NCI-H2227 (cell line): ENCODE results near the gene TUBGCP6.
A peak's percentile ranks its signal among the peaks of the same experiment; 100 is the strongest.
"Not testable (repeated sequence)": the region's sequence is repeated elsewhere in the genome, so short reads cannot be mapped to it uniquely, and the experiment has no call there.

Experiments
- DNase-seq: peaks from one replicate; lab custom pipeline; 2025; ENCODE audit not compliant: unreplicated experiment; lab: John Stamatoyannopoulos, UW

The TUBGCP6 gene

DNA sequence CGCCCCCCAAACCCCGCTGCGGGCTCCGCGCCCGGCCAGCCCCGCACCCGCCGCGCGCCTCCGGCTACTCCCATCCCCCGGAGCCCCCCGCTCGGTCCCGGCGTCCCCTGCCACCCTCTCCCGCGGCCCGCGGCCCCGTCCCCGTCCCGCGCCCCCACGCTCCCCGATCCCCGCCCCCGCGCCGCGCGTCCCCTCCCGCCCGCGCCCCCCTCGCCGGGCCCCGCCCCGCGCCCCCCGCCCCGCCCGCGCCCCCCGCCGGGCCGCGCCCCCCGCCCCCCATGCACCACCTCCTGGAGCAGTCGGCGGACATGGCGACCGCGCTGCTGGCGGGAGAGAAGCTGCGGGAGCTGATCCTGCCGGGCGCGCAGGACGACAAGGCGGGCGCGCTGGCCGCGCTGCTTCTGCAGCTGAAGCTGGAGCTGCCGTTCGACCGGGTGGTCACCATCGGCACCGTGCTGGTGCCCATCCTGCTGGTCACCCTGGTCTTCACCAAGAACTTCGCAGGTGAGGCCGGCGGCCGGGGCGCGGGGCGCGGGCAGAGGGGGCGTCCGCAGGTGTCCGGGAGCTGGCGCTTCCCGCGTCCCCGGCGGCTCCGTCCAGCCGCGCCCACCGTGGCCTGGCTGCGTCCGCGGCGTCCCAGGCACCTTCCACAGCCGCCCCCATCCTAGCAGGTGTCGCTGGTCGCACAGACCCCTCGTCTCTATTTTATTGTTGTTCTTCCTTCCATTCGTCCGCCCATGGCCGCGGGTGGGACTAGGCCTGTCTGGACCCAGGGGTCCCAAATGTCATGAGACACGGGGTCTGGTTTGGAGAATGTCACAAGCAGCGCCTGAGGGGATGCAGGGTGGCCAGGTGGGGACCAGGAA, 74.1 kb downstream of the TUBGCP6 start, which contains the start of gene PANX2:
Gene PANX2 (plus strand): TSS at position 279 of the 866 bp plus-strand sequence. CDS start 0 bp downstream, at position 279.
- DNase-seq: peak; percentile 25

DNA sequence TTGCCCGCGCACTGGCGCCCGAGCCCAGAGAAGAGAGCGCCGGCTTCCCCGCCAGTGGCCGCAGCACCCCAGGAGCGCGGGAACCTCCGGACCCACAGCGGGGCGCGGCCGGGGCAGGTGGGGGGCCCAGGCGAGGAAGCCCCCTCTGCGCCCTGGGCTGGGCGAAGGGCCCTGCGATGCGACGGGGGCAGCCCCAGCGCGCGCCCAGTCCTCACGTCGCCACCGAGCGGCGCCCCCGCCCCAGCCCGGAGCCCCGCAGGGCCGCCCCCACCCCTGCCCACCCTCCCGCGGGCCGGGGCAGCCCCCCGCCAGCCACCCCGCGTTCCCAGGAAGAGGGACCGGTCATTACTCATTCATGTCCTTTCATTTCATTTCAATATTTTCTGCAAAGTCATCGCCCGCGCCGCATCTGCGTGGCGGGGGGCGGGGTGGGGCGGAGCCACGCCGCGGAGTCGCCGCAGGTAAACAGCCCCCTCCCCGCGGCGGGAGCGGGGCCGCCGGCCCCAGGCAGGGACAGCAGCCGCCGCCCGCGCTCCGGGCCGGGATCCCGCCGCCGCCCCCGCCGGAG, 75.0 kb downstream of the TUBGCP6 start:
- peak; percentile 26 for DNase-seq

DNA sequence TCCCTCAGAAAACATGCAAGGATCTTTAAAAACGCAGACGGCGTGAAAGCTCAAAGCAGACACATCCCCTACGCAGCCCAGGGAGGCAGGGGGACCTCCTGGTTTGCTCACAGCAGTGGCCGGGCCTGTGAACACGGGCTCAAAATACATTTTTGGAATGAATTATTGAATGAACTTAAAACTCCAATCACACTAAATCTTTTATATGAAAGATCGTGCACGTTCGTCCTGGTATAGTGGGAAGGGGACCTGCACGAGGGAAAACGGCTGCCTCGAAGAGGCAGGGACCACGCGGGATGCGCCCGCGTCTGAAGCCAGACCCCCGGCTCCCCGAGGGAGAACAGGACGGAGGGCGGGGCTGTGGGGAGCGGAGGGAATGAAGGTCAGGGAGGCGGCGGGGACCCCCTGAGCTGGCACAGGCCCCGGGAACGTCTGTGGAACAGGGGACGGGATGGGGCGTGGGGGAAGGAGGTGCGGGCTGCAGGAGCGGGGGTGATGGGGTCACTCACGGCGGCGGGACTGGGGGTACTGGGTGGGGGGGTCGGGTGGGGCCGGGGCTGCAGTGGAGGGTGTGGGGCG, 75.6 kb downstream of the TUBGCP6 start:
- no peak for DNase-seq

DNA sequence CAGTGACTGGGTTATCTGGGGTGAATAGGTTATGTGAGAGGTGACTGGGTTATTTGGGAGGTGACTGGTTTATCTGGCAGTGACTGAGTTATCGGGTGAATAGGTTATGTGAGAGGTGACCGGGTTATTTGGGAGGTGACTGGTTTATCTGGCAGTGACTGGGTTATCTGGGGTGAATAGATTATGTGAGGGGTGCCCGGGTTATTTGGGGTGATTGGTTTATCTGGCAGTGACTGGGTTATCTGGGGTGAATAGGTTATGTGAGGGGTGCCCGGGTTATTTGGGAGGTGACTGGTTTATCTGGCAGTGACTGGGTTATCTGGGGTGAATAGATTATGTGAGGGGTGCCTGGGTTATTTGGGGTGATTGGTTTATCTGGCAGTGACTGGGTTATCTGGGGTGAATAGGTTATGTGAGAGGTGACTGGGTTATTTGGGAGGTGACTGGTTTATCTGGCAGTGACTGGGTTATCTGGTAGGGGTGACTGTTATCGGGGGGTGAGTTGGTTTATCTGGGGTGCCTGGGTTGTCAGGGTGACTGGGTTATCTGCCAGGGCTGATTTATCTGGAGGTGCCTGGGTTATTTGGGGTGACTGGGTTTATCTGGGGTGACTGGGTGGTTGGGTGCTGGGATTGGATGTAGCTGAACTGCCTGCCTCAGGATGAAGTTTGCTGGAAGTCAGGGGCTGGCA, 76.2 kb downstream of the TUBGCP6 start:
- not testable (repeated sequence) for DNase-seq

DNA sequence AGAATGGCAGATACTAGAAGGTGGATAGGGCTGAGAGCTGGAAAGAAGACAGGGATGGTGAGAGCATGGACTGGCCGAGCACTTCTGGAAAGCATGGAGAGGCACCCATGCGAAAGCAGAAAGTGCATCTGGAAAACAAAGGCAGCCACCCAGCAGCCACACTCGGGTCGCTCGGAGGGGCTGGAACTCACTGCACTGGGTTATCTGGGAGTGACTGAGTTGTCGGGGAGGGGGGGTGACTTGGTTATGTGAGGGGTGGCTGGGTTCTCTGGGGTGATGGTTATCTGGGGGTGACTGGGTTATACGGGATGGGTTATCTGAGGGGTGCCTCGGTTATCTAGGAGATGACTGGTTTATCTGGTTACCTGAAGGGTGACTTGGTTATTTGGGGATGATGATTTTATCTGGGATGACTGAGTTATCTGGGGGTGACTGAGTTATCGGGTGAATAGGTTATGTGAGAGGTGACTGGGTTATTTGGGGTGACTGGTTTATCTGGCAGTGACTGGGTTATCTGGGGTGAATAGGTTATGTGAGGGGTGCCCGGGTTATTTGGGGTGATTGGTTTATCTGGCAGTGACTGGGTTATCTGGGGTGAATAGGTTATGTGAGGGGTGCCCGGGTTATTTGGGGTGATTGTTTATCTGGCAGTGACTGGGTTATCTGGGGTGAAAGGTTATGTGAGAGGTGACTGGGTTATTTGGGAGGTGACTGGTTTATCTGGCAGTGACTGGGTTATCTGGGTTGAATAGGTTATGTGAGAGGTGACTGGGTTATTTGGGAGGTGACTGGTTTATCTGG, 76.9 kb downstream of the TUBGCP6 start:
- no peak for DNase-seq
